ENCODE measurements around the gene EFNB2. TPM values are rescaled to one million over a fixed set of nuclear protein-coding genes. Genes with fewer than 3 reads are reported as not detected.

Gene EFNB2
- polyA plus RNA-seq, 3 donors = not detected

GRCh38 chr13:106498571-106498970 is 36.9 kb downstream of the EFNB2 start:
- no CpG with 5 or more reads among the region's 1 CpG for WGBS (ENCODE audit: insufficient coverage)
- Mint-ChIP-seq H3K9me3 (no peaks in the 10 kb centered on the region), H3K27ac (peak overlapping the region in 1 of 7 donors; percentile 39), H3K4me3 (peak overlapping the region in 1 of 2 donors; percentile 47), H3K4me1 (peaks cover 10% of the 10 kb centered on the region), H3K36me3 (no peaks in the 10 kb centered on the region), H3K27me3 (ENCODE audit: low read depth in 3 of 3) (peaks cover 44 to 51% (median 49%) of the 10 kb centered on the region in 3 donors)
- no peak overlapping the region for H3K27ac ChIP-seq (ENCODE audit: low read depth in 1 of 2, low read length in 2 of 2)
- peaks cover 44 to 45% of the 10 kb centered on the region in 2 donors for H3K27me3 ChIP-seq (ENCODE audit: control insufficient read depth in 2 of 2, insufficient read depth in 2 of 2, low read length in 2 of 2)
- no peak for TF ChIP-seq CTCF (IDR thresholded peaks at IDR 0.05)
- intact Hi-C loops (cut with micrococcal nuclease) = no loop called here
- peaks cover 4% of the 10 kb centered on the region in 2 donors for H3K4me1 ChIP-seq (ENCODE audit: control insufficient read depth in 1 of 2, insufficient read depth in 2 of 2, low read length in 2 of 2)
- no peaks in the 10 kb centered on the region for H4K20me1 ChIP-seq (ENCODE audit: insufficient read depth, low read length)
- H3K79me2 ChIP-seq (ENCODE audit: insufficient read depth, low read length) = no peaks in the 10 kb centered on the region
- no peak overlapping the region for H3K9ac ChIP-seq (ENCODE audit: insufficient read depth, low read length, poor library complexity, severe bottlenecking)
- H3K9me3 ChIP-seq (replicated peaks in 1 of 2; ENCODE audit: control insufficient read depth in 1 of 2, insufficient read depth in 1 of 2, low read length in 2 of 2) = peaks cover 0 to 4% of the 10 kb centered on the region in 2 donors
- H3K36me3 ChIP-seq (replicated peaks in 1 of 2; ENCODE audit: control insufficient read depth in 1 of 2, insufficient read depth in 2 of 2, low read length in 2 of 2) = no peaks in the 10 kb centered on the region
- no peak overlapping the region for H3K4me2 ChIP-seq (replicated peaks; ENCODE audit: extremely low read depth, low read length, poor library complexity, severe bottlenecking)
- H2AFZ ChIP-seq (ENCODE audit: insufficient read depth, low read depth, low read length, poor library complexity, severe bottlenecking) = no peak overlapping the region
- H3K4me3 ChIP-seq (replicated peaks in 1 of 3; ENCODE audit: low read depth in 2 of 3, low read length in 3 of 3) = no peak overlapping the region
- no peak for DNase-seq

GRCh38 chr13:106498158-106498557 is 37.3 kb downstream of the EFNB2 start:
- peaks cover 8% of the 10 kb centered on the region in 2 donors for H3K4me1 ChIP-seq (ENCODE audit: control insufficient read depth in 1 of 2, insufficient read depth in 2 of 2, low read length in 2 of 2)
- Mint-ChIP-seq H3K27me3 (ENCODE audit: low read depth in 3 of 3) (peaks cover 44 to 55% (median 50%) of the 10 kb centered on the region in 3 donors), H3K36me3 (no peaks in the 10 kb centered on the region), H3K9me3 (peaks cover 0 to 2% (median 0%) of the 10 kb centered on the region in 7 donors), H3K27ac (no peak overlapping the region), H3K4me1 (peaks cover 14% of the 10 kb centered on the region), H3K4me3 (no peak overlapping the region)
- DNase-seq = no peak
- H3K4me2 ChIP-seq (replicated peaks; ENCODE audit: extremely low read depth, low read length, poor library complexity, severe bottlenecking) = no peak overlapping the region
- WGBS (ENCODE audit: insufficient coverage) = 0% methylated on average over 1 of the region's 3 CpGs
- TF ChIP-seq CTCF (IDR thresholded peaks at IDR 0.05) = no peak
- no peaks in the 10 kb centered on the region for H3K79me2 ChIP-seq (ENCODE audit: insufficient read depth, low read length)
- H3K36me3 ChIP-seq (replicated peaks in 1 of 2; ENCODE audit: control insufficient read depth in 1 of 2, insufficient read depth in 2 of 2, low read length in 2 of 2) = no peaks in the 10 kb centered on the region
- intact Hi-C loops (cut with micrococcal nuclease) = no loop called here
- peaks cover 0 to 4% of the 10 kb centered on the region in 2 donors for H3K9me3 ChIP-seq (replicated peaks in 1 of 2; ENCODE audit: control insufficient read depth in 1 of 2, insufficient read depth in 1 of 2, low read length in 2 of 2)
- no peak overlapping the region for H3K9ac ChIP-seq (ENCODE audit: insufficient read depth, low read length, poor library complexity, severe bottlenecking)
- H3K27me3 ChIP-seq (ENCODE audit: control insufficient read depth in 2 of 2, insufficient read depth in 2 of 2, low read length in 2 of 2) = peaks cover 44 to 45% of the 10 kb centered on the region in 2 donors
- no peak overlapping the region for H3K27ac ChIP-seq (ENCODE audit: low read depth in 1 of 2, low read length in 2 of 2)
- H4K20me1 ChIP-seq (ENCODE audit: insufficient read depth, low read length) = no peaks in the 10 kb centered on the region
- H3K4me3 ChIP-seq (replicated peaks in 1 of 3; ENCODE audit: low read depth in 2 of 3, low read length in 3 of 3) = no peak overlapping the region
- H2AFZ ChIP-seq (ENCODE audit: insufficient read depth, low read depth, low read length, poor library complexity, severe bottlenecking) = no peak overlapping the region

All from CD14-positive monocyte (primary cell).